Measurements from ENCODE around the gene ATP8B4.

- TF ChIP-seq CTCF (conservative IDR thresholded peaks at IDR 0.05) (no peak), EZH2 (IDR thresholded peaks at IDR 0.05; ENCODE audit: low read depth) (no peak)
Measured at GRCh38 chr15:50075319-50075718, 43.7 kb downstream of the ATP8B4 start.
